ENCODE data around the gene ANKRD66. TPM values are rescaled to one million over a fixed set of nuclear protein-coding genes. Genes with fewer than 3 reads are reported as not detected.
"Not testable (repeated sequence)": the region's sequence is repeated elsewhere in the genome, so short reads cannot be mapped to it uniquely, and the experiment has no call there.

ANKRD66 gene
- total RNA-seq, 1 experiment from 2014 or later: not detected

DNA sequence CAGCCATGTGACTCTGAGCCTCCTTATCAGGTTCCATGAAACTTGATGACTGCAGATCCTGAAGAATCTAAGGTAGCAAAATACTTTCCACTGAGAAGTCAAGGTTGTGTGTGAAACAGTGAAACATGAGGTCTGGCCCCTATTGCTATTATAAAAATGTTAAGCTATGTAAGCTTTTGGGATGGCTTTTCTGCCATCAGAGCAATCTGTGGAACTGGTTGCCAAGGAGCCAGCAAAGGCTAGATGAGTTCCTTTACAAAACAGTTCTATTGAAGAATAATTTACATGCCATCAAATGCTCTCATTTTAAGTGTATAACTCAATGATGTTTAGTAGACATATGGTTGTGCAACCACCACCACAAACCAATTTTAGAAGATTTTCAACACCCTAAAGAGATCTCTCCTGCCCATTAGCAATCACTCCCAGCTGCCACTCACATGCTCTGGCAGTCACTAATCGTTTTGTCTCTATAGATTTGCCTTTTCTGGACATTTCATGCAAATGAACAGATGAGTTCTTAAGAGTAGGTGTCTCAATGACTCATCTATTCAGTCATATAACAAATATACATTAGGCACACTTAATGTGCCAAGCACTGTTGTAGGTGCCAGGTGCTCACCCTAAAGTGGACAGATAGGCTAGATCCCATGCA, 26.6 kb downstream of the ANKRD66 start:
- H2BK5ac ChIP-seq (ENCODE audit: insufficient read length, low read length): no peak overlapping the region
- Mint-ChIP-seq H3K27me3 (ENCODE audit: low read depth) (peaks cover 5% of the 10 kb centered on the region), H3K9me3 (no peaks in the 10 kb centered on the region), H3K4me3 (no peak overlapping the region), H3K27ac (no peak overlapping the region; a peak in 1 of 7 replicates), H3K4me1 (no peaks in the 10 kb centered on the region; a peak in 2 of 4 replicates), H3K36me3 (ENCODE audit: insufficient read depth in 1 of 3, low read depth in 3 of 3) (no peaks in the 10 kb centered on the region)
- no peak overlapping the region for H3K4ac ChIP-seq (ENCODE audit: low read depth, low read length)
- H3K23me2 ChIP-seq (ENCODE audit: insufficient read length, low read depth, low read length, poor library complexity, severe bottlenecking): no peaks in the 10 kb centered on the region
- no CpG with 5 or more reads among the region's 1 CpG for WGBS (ENCODE audit: extremely low coverage, insufficient read length, low lambda C conversion rate)
- TF ChIP-seq CTCF (conservative IDR thresholded peaks at IDR 0.05): no peak
- H2BK15ac ChIP-seq (ENCODE audit: low read depth, low read length): no peak overlapping the region
- H4K5ac ChIP-seq (ENCODE audit: insufficient read length, low read depth, low read length): no peak overlapping the region
- H3K4me2 ChIP-seq (ENCODE audit: insufficient read depth, insufficient read length, low read length): no peak overlapping the region
- DNase-seq: no peak
- no peak overlapping the region for H3K9ac ChIP-seq (ENCODE audit: extremely low read depth, insufficient read length, low read length)
- H4K20me1 ChIP-seq (ENCODE audit: control insufficient read depth, insufficient read depth, insufficient read length): no peaks in the 10 kb centered on the region
- H3T11ph ChIP-seq (ENCODE audit: low read length): no peak overlapping the region
- H3K4me1 ChIP-seq (ENCODE audit: insufficient read depth, low read length): no peaks in the 10 kb centered on the region
- H3K18ac ChIP-seq (ENCODE audit: insufficient read length, low read depth, low read length): no peak overlapping the region
- H3K79me2 ChIP-seq (ENCODE audit: insufficient read depth, low read length): no peaks in the 10 kb centered on the region
- no peak overlapping the region for H2BK20ac ChIP-seq (ENCODE audit: low read depth, low read length, poor library complexity, severe bottlenecking)
- no peak overlapping the region for H2BK120ac ChIP-seq (ENCODE audit: low read depth, low read length, poor library complexity, severe bottlenecking)
- H3K79me1 ChIP-seq (ENCODE audit: insufficient read depth, low read depth, low read length, poor library complexity, severe bottlenecking): no peaks in the 10 kb centered on the region
- H4K91ac ChIP-seq (ENCODE audit: insufficient read length, low read depth, low read length): no peak overlapping the region
- H3K56ac ChIP-seq (ENCODE audit: insufficient read length, low read depth, low read length): no peak overlapping the region
- H3K9me3 ChIP-seq (ENCODE audit: control insufficient read depth, low read depth, low read length): no peaks in the 10 kb centered on the region
- H3K23ac ChIP-seq (ENCODE audit: insufficient read length, low read depth, low read length): no peak overlapping the region
- no peak overlapping the region for H2AFZ ChIP-seq (ENCODE audit: low read length)
- no peak overlapping the region for H2BK12ac ChIP-seq (ENCODE audit: insufficient read length, low read depth, low read length)
- no peaks in the 10 kb centered on the region for H3K27me3 ChIP-seq (ENCODE audit: insufficient read depth, low read length)
- H3K27ac ChIP-seq (ENCODE audit: insufficient read length, low read depth, low read length): no peak overlapping the region
- no peak overlapping the region for H3K14ac ChIP-seq (ENCODE audit: insufficient read depth, low read length)
- no peak overlapping the region for H2AK5ac ChIP-seq (ENCODE audit: insufficient read length, low read length)
- H4K8ac ChIP-seq (replicated peaks; ENCODE audit: insufficient read length, low read depth, low read length): no peak overlapping the region

DNA sequence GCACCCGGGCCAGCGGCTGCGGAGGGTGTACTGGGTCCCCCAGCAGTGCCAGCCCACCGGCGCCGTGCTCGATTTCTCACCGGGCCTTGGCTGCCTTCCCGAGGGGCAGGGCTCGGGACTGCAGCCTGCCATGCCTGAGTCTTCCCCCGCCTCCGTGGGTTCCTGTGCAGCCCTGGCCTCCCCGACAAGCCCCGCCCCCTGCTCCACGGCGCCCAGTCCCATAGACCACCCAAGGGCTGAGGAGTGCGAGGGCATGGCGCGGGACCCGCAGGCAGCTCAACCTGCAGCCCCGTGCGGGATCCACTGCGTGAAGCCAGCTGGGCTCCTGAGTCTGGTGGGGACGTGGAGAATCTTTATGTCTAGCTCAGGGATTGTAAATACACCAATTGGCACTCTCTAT, 28.0 kb downstream of the ANKRD66 start:
- H2BK120ac ChIP-seq (ENCODE audit: low read depth, low read length, poor library complexity, severe bottlenecking); H3K9me3 Mint-ChIP-seq; H3K56ac ChIP-seq (ENCODE audit: insufficient read length, low read depth, low read length); H3K27me3 Mint-ChIP-seq (ENCODE audit: low read depth); H3T11ph ChIP-seq (ENCODE audit: low read length); H3K14ac ChIP-seq (ENCODE audit: insufficient read depth, low read length); H3K9ac ChIP-seq (ENCODE audit: extremely low read depth, insufficient read length, low read length); H3K9me3 ChIP-seq (ENCODE audit: control insufficient read depth, low read depth, low read length); H3K4me2 ChIP-seq (ENCODE audit: insufficient read depth, insufficient read length, low read length); H3K79me1 ChIP-seq (ENCODE audit: insufficient read depth, low read depth, low read length, poor library complexity, severe bottlenecking); H4K8ac ChIP-seq (replicated peaks; ENCODE audit: insufficient read length, low read depth, low read length); H4K20me1 ChIP-seq (ENCODE audit: control insufficient read depth, insufficient read depth, insufficient read length); H3K4me1 Mint-ChIP-seq; H2AK5ac ChIP-seq (ENCODE audit: insufficient read length, low read length); H3K27me3 ChIP-seq (ENCODE audit: insufficient read depth, low read length); H3K4ac ChIP-seq (ENCODE audit: low read depth, low read length); DNase-seq; H3K4me3 Mint-ChIP-seq; H3K23me2 ChIP-seq (ENCODE audit: insufficient read length, low read depth, low read length, poor library complexity, severe bottlenecking); H3K27ac ChIP-seq (ENCODE audit: insufficient read length, low read depth, low read length); H2AFZ ChIP-seq (ENCODE audit: low read length); H3K18ac ChIP-seq (ENCODE audit: insufficient read length, low read depth, low read length); H4K91ac ChIP-seq (ENCODE audit: insufficient read length, low read depth, low read length); H3K4me1 ChIP-seq (ENCODE audit: insufficient read depth, low read length); H2BK5ac ChIP-seq (ENCODE audit: insufficient read length, low read length); H2BK12ac ChIP-seq (ENCODE audit: insufficient read length, low read depth, low read length); H3K27ac Mint-ChIP-seq; H3K23ac ChIP-seq (ENCODE audit: insufficient read length, low read depth, low read length); H3K79me2 ChIP-seq (ENCODE audit: insufficient read depth, low read length); H2BK15ac ChIP-seq (ENCODE audit: low read depth, low read length); H4K5ac ChIP-seq (ENCODE audit: insufficient read length, low read depth, low read length); H3K36me3 Mint-ChIP-seq (ENCODE audit: insufficient read depth in 1 of 3, low read depth in 3 of 3); H2BK20ac ChIP-seq (ENCODE audit: low read depth, low read length, poor library complexity, severe bottlenecking): not testable (repeated sequence)
- WGBS (ENCODE audit: extremely low coverage, insufficient read length, low lambda C conversion rate): no CpG with 5 or more reads among the region's 24 CpGs
